Fibroblast of pulmonary artery (primary cell): ENCODE measurements around the gene GALNT17.

Source experiments
- DNase-seq: peaks from one replicate; pipeline ENCODE4 v3.0.0-alpha.2; 2010; ENCODE audit warnings: low read depth
- H3K4me3 ChIP-seq: replicated peaks from 2 replicates; pipeline ENCODE4 v1.5.1; 2011; ENCODE audit warnings: low read depth, mild to moderate bottlenecking, control low read depth, low read length, moderate library complexity
- TF ChIP-seq, protein P1 (sequence below): IDR thresholded peaks from 2 replicates; pipeline ENCODE4 v1.5.1; 2011; ENCODE audit warnings: mild to moderate bottlenecking, control low read depth, low read length, inconsistent platforms; ENCODE audit errors: missing control alignments

The GALNT17 gene

DNA sequence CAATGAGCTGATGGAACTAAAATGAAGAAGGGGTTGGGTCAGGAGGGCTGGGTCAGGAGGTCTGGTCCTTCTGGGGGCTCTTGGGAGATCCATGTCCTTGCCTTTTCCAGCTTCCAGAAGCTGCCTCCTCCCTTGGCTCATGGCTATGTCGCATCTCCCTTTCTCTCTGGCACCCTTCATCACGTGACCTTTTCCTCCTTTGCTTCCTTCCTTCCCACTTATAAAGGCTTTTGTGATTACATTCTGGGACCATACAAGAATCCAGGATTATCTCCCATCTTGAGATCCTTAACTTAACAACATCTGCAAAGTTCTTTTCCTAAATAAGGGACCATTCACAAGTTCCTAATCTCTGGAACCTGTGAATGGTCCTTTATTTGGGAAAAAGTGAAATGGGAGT is 290.2 kb downstream of the GALNT17 start:
- no peak overlapping the region for H3K4me3 ChIP-seq
- DNase-seq: no peak
- TF ChIP-seq, protein P1, sequence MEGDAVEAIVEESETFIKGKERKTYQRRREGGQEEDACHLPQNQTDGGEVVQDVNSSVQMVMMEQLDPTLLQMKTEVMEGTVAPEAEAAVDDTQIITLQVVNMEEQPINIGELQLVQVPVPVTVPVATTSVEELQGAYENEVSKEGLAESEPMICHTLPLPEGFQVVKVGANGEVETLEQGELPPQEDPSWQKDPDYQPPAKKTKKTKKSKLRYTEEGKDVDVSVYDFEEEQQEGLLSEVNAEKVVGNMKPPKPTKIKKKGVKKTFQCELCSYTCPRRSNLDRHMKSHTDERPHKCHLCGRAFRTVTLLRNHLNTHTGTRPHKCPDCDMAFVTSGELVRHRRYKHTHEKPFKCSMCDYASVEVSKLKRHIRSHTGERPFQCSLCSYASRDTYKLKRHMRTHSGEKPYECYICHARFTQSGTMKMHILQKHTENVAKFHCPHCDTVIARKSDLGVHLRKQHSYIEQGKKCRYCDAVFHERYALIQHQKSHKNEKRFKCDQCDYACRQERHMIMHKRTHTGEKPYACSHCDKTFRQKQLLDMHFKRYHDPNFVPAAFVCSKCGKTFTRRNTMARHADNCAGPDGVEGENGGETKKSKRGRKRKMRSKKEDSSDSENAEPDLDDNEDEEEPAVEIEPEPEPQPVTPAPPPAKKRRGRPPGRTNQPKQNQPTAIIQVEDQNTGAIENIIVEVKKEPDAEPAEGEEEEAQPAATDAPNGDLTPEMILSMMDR: no peak

DNA sequence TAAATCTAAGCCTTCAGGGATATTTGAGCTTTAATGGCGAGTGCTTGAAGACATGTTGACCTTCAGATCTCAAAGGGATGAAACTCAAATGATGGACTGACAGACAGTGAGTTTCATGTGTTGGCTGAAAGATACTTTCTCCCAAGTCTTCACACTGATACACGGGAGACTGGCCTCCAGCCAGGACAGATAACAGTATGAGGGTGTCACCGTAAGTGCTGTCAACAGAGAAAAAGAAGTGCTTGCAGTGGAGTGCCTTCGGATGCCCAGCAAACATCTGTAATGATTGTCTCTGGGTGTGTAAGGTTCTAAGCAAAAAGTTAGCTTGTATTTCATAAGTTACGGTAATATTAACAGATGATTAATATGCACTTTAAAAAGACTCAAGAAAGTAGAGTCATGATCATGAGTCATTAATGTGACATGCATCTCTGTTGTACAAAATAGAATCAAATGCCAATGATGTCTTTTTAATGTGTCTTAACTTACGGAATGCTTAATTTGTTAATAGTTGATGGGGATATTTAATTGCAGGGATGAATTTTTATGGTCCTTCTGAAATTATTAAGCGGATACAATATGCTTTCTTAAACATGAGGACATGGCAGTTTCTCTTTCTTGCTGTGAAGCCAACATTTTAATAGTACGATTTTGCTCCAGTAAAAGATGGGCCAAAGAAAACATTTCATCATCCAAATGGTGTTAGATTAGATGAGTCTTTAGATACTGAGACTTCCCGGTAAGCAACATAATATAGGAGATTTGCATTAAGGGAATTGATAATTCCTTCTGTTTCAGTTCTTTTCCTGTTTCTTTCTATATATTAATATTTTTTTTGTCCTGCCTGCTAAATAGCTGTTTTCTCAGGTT is 292.5 kb downstream of the GALNT17 start:
- H3K4me3 ChIP-seq: no peak overlapping the region
- TF ChIP-seq, protein P1: no peak
- no peak for DNase-seq

DNA sequence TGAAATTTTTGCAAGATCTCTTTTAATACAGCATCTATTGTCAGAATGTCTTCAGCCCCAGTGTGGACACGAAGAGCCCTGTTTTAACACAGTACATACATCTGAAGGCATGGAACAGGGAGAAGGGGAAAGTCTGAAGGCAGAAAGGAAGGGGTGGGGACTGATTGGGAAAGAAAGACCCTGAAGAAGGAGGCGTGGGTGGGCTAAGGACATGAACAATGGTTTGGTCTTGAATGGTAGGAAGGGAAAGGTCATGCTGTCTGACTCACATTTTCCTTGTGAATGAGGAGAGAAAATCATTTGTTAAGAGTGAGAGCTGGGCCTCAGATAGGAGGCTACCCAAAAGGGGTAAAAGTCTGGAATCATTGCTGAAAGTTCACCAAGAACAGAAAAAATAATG is 297.1 kb downstream of the GALNT17 start:
- TF ChIP-seq, protein P1: no peak
- no peak for DNase-seq
- no peak overlapping the region for H3K4me3 ChIP-seq

DNA sequence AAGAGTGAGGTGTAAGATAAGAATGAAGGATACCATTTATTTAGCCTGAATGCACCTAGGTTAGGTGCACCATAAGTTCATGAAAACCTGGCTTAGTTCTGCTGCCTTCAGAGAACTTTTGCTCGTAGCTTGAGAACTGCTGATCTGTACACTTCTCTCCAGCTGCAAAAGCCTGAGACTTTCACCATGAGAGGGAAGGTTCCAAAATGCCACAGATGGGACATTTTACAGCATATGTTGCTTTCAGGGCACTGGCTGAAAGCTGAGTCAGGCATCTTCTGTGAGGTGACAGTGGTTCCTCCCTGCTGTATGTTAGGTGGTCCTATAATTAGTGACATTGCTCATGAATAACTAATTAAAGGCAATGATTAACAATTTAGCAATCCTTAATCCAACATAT is 298.3 kb downstream of the GALNT17 start:
- no peak for DNase-seq
- TF ChIP-seq, protein P1: no peak
- no peak overlapping the region for H3K4me3 ChIP-seq

DNA sequence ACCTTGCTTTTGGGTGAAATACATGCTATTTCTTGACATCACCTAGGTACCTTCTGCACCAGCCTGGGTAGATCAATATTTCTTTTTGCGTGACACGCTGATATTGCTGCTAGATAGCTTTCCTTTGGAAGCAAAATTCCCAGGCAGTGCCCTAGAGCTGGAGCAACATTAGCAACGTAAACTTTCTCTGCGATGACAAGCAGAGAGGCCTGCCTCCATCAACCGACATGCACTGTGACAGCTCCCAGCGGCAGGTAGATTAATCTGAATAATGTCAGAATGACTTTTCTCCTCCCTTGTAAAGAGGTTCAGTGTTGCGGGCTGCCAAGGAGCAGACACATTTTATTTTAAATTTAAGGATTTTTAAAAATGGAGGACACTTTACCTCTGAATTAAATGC is 307.4 kb downstream of the GALNT17 start:
- DNase-seq: no peak
- TF ChIP-seq, protein P1: no peak
- H3K4me3 ChIP-seq: no peak overlapping the region

DNA sequence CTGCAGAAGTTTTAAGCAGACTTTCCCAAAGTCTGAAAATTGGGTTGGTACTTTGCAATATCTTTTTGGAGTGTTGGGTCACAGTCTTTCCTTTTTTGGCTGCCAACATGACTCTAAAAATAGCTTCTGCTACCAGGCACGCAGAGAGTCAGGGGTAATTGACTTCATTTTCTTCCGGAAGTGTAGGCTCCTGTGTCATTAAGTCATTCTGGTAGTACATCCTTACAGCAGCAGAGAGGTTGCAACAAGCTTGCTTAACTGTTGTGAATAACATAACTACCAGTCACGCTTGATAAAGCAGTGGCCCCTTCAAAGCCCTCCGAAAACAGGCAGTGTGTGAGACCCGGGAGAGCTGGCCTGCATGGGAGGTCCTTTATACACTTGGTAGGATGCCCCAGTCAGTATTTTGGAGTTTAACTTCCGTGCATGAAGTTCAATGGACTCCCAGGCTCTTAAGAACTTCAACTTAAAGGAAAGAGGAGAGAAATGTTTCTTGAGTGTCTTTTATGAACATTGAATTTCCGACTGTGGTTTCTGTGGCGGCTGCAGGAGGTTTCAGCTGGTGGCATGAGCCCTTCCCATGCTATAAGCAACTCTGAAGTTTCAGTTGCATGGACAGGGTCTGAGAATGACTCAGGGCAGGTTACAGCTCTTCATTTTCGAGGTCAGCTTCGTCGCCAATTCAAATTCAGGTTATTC is 310.7 kb downstream of the GALNT17 start:
- DNase-seq: no peak
- H3K4me3 ChIP-seq: no peak overlapping the region
- TF ChIP-seq, protein P1: no peak

DNA sequence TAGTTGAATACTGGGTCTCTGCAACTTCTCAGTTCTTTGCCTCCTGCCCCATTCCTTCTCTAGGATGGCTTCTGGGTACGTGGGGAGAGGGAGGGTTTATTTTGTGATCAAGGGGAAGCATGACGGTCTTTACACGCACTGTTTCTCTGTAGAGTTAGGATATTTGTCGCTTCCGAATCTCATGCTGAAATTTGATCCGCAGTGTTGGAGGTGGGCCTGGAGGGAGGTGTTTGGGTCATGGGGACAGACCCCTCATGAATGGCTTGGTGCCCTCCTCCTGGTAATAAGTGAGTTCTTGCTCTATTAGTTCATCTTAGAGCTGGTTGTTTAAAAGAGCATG is 311.2 kb downstream of the GALNT17 start:
- TF ChIP-seq, protein P1: no peak
- DNase-seq: no peak
- no peak overlapping the region for H3K4me3 ChIP-seq
